SK-N-MC (cell line): Measurements from ENCODE around the gene PIH1D1.

Source experiments
- EZH2 ChIP-seq: fragments of 200-600 bp; sonication (generic); IDR thresholded peaks from one replicate; pipeline ENCODE4 v1.6.1; 2017; ENCODE audit warnings: antibody characterized with exemption
- FOXP2 ChIP-seq: optimal IDR thresholded peaks from 2 replicates; pipeline ENCODE3; 2011; ENCODE audit warnings: mild to moderate bottlenecking, moderate library complexity; ENCODE audit not compliant: insufficient read depth; ENCODE audit errors: extremely low read length, control extremely low read depth
- POLR2AphosphoS5 ChIP-seq: IDR thresholded peaks from 2 replicates; pipeline ENCODE4 v1.6.1; 2012; ENCODE audit warnings: mild to moderate bottlenecking, low read depth, low read length, borderline replicate concordance

DNA sequence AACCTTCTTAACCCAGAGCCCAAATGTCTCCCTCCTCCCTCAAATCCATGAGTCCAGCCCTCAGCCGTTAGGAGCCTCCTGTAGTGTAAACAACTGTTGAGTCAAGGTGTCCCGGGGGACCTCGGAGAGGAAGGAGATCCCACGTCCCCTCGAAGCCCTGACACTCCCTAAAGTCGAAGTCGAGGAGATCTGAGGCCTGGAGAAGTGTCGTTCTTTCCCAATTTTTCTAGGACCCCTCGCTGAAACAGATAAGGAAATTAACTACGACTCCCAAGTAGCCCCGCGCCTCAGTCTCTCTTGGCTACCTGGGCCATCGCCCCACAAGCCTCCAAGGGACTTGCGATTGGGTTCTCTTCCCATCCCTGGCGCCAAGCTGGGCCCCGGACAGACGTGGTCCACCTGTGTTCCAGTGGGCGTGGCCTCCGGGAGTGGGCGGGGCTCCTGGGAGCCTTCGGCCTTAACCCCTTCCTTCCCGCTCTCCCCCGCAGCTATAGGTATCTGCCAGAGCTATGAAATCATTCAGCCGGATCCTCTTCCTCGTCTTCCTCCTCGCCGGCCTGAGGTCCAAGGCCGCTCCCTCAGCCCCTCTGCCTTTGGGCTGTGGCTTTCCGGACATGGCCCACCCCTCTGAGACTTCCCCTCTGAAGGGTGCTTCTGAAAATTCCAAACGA lies 25.6 kb downstream of the PIH1D1 start:
- TF ChIP-seq EZH2: no peak
- no peak for TF ChIP-seq POLR2AphosphoS5
- TF ChIP-seq FOXP2: no peak
